Esophagus (tissue), 2 donors: ENCODE measurements around the gene EXOC6B. TPM values are rescaled to one million over a fixed set of nuclear protein-coding genes. Genes with fewer than 3 reads are reported as not detected.
"Not testable (repeated sequence)": the region's sequence is repeated elsewhere in the genome, so short reads cannot be mapped to it uniquely, and the experiment has no call there.

ENCODE experiments used
- H3K27ac ChIP-seq, 2 donors: one replicate each; pipeline ENCODE4 v1.5.1; 2013; ENCODE audit warnings: low read depth in 2 of 2, mild to moderate bottlenecking in 2 of 2, inconsistent platforms in 1 of 2, low read length in 1 of 2, moderate library complexity in 1 of 2
- H3K27me3 ChIP-seq, 2 donors: one replicate each; pipeline ENCODE4 v1.6.1; 2013; ENCODE audit warnings: low read length in 2 of 2, control low read depth in 1 of 2, mild to moderate bottlenecking in 1 of 2; ENCODE audit not compliant: insufficient read depth in 2 of 2, control insufficient read depth in 1 of 2
- H3K36me3 ChIP-seq, 2 donors: one replicate each; pipeline ENCODE4 v1.6.1; 2013; ENCODE audit warnings: low read length in 1 of 2; ENCODE audit not compliant: control insufficient read depth in 2 of 2, insufficient read depth in 2 of 2
- H3K4me1 ChIP-seq, 2 donors: one replicate each; pipeline ENCODE4 v1.6.1; 2013; ENCODE audit warnings: low read length in 1 of 2; ENCODE audit not compliant: control insufficient read depth in 2 of 2, insufficient read depth in 2 of 2
- H3K4me3 ChIP-seq, 2 donors: one replicate each; pipeline ENCODE4 v1.5.1; 2013; ENCODE audit warnings: low read length in 2 of 2, mild to moderate bottlenecking in 2 of 2, low read depth in 1 of 2, moderate library complexity in 1 of 2
- H3K9me3 ChIP-seq, 2 donors: one replicate each; pipeline ENCODE4 v1.6.1; 2013; ENCODE audit warnings: mild to moderate bottlenecking in 2 of 2, low read depth in 1 of 2, low read length in 1 of 2, moderate library complexity in 1 of 2; ENCODE audit not compliant: control insufficient read depth in 2 of 2, insufficient read depth in 1 of 2
- WGBS, 2 donors: extraction: QIAGEN DNeasy Blood & Tissue Kit; methylation state at CpG; one replicate each; pipeline ENCODE4 v1.1.7; 2013; 5-methylcytosine and 5-hydroxymethylcytosine counted together
- polyA plus RNA-seq, 2 donors: library from polyadenylated mRNA; stranded (reverse); fragments of 200-250 nt; gene quantifications; one replicate each; pipeline ENCODE4 v1.2.3, GENCODE V29; 2013
- donor health status: healthy with polysubstance abuse.
- donor health status: Bipolar disorder and iron deficiency.

The EXOC6B gene
- polyA plus RNA-seq, 2 donors = 6.0 to 8.4 TPM

- no peak overlapping the region for H3K27ac ChIP-seq
- no peaks in the 10 kb centered on the region for H3K27me3 ChIP-seq
- peaks cover 0 to 3% of the 10 kb centered on the region in 2 donors for H3K9me3 ChIP-seq
- H3K36me3 ChIP-seq = no peaks in the 10 kb centered on the region
- 95 to 97% methylated on average over 14 to 15 of the region's 15 CpGs for WGBS, 2 donors
- no peaks in the 10 kb centered on the region for H3K4me1 ChIP-seq
- H3K4me3 ChIP-seq = no peak overlapping the region
Observed at GRCh38 chr2:72427022-72427861, 398.6 kb downstream of the EXOC6B start.

GRCh38 chr2:72425996-72426395 lies 399.8 kb downstream of the EXOC6B start:
- Histone ChIP-seq H3K9me3 (peaks cover 0 to 3% of the 10 kb centered on the region in 2 donors), H3K27ac (no peak overlapping the region), H3K4me3 (no peak overlapping the region), H3K27me3 (no peaks in the 10 kb centered on the region), H3K4me1 (no peaks in the 10 kb centered on the region), H3K36me3 (no peaks in the 10 kb centered on the region)

GRCh38 chr2:72423756-72424155 lies 402.1 kb downstream of the EXOC6B start:
- no peaks in the 10 kb centered on the region for H3K36me3 ChIP-seq
- 74 to 75% methylated on average over 2 of the region's 2 CpGs for WGBS, 2 donors
- no peak overlapping the region for H3K4me3 ChIP-seq
- H3K4me1 ChIP-seq = no peaks in the 10 kb centered on the region
- H3K27me3 ChIP-seq = no peaks in the 10 kb centered on the region
- H3K9me3 ChIP-seq = peaks cover 0 to 3% of the 10 kb centered on the region in 2 donors
- H3K27ac ChIP-seq = no peak overlapping the region

- H3K4me3 ChIP-seq, H3K27me3 ChIP-seq, H3K9me3 ChIP-seq, H3K27ac ChIP-seq, H3K4me1 ChIP-seq, H3K36me3 ChIP-seq: not testable (repeated sequence)
- 97% methylated on average over 26 to 28 of the region's 31 CpGs for WGBS, 2 donors
Observed at GRCh38 chr2:72421771-72422379, 404.0 kb downstream of the EXOC6B start.

- WGBS, 2 donors = 80 to 88% methylated on average over 5 of the region's 5 CpGs
Observed at GRCh38 chr2:72415781-72416475, 409.9 kb downstream of the EXOC6B start.

GRCh38 chr2:72415241-72415661 lies 410.6 kb downstream of the EXOC6B start:
- no peaks in the 10 kb centered on the region for H3K4me1 ChIP-seq
- no peak overlapping the region for H3K27ac ChIP-seq

More at GRCh38 chr2:72415781-72416475, 409.9 kb downstream of the EXOC6B start:
- H3K36me3 ChIP-seq = no peaks in the 10 kb centered on the region
- H3K27me3 ChIP-seq = no peaks in the 10 kb centered on the region
- H3K27ac ChIP-seq = no peak overlapping the region
- no peak overlapping the region for H3K4me3 ChIP-seq
- H3K9me3 ChIP-seq = no peaks in the 10 kb centered on the region
- no peaks in the 10 kb centered on the region for H3K4me1 ChIP-seq

GRCh38 chr2:72414137-72414760 lies 411.6 kb downstream of the EXOC6B start:
- no peaks in the 10 kb centered on the region for H3K4me1 ChIP-seq
- H3K36me3 ChIP-seq = no peaks in the 10 kb centered on the region
- H3K9me3 ChIP-seq = no peaks in the 10 kb centered on the region
- H3K27ac ChIP-seq = no peak overlapping the region
- WGBS, 2 donors = 51 to 63% methylated on average over 2 of the region's 2 CpGs
- H3K27me3 ChIP-seq = no peaks in the 10 kb centered on the region
- H3K4me3 ChIP-seq = no peak overlapping the region

More at GRCh38 chr2:72415241-72415661, 410.6 kb downstream of the EXOC6B start:
- Histone ChIP-seq H3K36me3 (no peaks in the 10 kb centered on the region), H3K27me3 (no peaks in the 10 kb centered on the region), H3K9me3 (no peaks in the 10 kb centered on the region), H3K4me3 (no peak overlapping the region)
- WGBS, 2 donors = 76 to 80% methylated on average over 2 of the region's 2 CpGs

GRCh38 chr2:72413716-72414115 lies 412.1 kb downstream of the EXOC6B start:
- Histone ChIP-seq H3K9me3 (no peaks in the 10 kb centered on the region), H3K27me3 (no peaks in the 10 kb centered on the region), H3K4me1 (no peaks in the 10 kb centered on the region), H3K4me3 (no peak overlapping the region), H3K36me3 (no peaks in the 10 kb centered on the region), H3K27ac (no peak overlapping the region)
- 81 to 90% methylated on average over 1 of the region's 1 CpG for WGBS, 2 donors

GRCh38 chr2:72412214-72412613 lies 413.6 kb downstream of the EXOC6B start:
- Histone ChIP-seq H3K9me3 (no peaks in the 10 kb centered on the region), H3K4me3 (no peak overlapping the region), H3K4me1 (no peaks in the 10 kb centered on the region), H3K27ac (no peak overlapping the region), H3K27me3 (no peaks in the 10 kb centered on the region), H3K36me3 (no peaks in the 10 kb centered on the region)
- WGBS, 2 donors = 56 to 64% methylated on average over 1 of the region's 1 CpG
